Measurements from ENCODE around the gene LPIN1. TPM values are rescaled to one million over a fixed set of nuclear protein-coding genes. Genes with fewer than 3 reads are reported as not detected.
"Not testable (repeated sequence)": the region's sequence is repeated elsewhere in the genome, so short reads cannot be mapped to it uniquely, and the experiment has no call there.

Gene LPIN1
- total RNA-seq, 1 donor from 2014 or later: 81.1 TPM

DNA sequence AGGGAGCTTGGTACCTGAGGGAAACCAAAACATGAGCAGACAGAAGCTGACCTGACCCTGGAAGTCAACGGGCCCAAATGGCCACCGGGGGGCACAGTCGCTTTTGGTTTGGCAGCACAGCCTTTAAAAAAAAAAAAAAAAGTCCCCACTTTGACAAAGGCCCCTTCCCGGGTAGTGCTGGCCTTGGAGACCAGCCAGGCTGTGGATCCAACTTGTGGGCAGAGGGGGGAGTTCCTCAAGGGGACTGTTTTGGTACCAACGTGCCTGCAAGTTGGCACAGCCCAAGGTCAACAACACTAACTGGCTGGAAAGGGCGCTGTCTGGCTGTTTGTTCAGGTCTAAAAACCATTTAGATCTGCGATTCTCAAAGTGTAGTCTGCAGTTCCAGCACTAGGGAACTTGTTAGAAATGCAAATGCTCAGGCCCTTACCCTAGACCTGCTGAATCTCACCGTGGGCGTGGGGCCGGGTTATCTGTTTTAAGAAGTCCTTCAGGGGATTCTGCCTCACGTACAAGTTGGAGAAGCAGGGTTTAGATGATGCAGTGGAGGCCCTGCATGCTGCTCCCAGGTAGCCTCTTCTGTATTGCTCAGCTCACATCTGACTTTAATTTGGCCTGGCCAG, 83.0 kb downstream of the LPIN1 start:
- intact Hi-C loops (cut with micrococcal nuclease): loop anchor here (1.0 kb wide), 2 partner anchors 1102 to 1178 kb away; no protein-coding TSS in a partner anchor

DNA sequence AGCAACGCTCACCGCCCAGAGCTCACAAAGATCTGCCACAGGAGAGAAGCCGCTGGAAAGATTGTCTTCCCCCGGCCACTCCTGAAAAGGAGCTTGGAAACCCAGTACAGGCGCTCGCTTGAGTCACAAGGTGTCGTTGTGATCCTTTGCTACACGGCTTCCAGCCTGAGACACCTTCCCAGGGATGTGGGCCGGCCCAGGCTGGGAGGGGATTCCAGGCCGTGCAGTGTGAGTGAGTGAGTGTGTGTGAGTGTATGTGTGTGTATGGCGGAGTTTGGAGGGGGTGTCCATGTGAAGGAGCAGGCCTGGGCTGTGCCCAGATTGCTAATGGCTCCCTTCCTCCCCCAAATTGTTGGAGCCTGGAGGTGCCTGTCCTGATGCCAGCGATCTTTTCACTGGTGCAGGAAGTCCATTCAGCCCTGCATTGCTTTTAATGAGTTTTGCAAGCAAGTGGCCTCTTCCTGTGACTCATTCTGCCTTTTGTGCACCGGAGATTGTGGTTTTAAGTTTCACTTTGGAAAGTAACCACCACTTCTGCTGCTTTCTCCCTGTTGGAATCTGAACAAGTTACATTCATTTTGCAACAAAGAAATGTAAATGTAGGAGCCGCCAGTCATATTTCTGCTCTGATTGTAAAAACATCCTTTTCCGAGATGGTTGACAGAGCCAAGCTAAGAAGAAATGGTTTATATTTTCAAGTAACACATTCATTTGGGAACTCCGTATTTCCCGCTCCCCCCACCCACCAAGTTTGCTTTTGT, 83.7 kb downstream of the LPIN1 start:
- intact Hi-C loops (cut with micrococcal nuclease): loop anchor here (1.0 to 10.0 kb wide), 12 partner anchors 83 to 1177 kb away; partner anchors contain the start of genes LPIN1 and TRIB2

DNA sequence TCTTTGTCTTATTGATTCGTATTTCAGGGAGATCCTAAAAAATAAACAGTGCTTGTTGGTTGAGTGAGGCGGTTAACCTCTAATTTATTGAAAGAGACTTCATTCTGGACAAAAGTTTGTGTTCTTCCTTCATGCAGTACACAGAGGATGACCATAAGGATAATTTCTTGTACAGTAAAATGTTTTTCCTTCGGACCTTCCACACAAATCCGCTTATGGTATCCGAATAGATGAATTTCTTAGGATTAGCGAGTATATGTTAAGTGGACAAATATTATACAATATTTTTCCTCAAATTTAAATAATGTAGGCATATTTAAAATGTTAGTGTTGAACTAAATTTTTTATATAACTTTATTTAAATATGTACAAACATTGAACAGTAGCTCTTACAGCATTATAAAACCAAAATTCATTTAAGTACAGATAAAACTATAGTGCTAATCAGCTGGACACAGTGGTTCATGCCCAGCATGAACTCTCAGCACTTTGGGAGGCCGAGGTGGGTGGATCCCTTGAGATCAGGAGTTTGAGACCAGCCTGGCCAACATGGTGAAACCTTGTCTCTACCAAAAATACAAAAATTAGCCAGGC, 84.4 kb downstream of the LPIN1 start:
- intact Hi-C loops (cut with micrococcal nuclease): loop anchor here (1.0 to 10.0 kb wide), 10 partner anchors 84 to 1026 kb away; partner anchors contain the start of genes LPIN1 and TRIB2

DNA sequence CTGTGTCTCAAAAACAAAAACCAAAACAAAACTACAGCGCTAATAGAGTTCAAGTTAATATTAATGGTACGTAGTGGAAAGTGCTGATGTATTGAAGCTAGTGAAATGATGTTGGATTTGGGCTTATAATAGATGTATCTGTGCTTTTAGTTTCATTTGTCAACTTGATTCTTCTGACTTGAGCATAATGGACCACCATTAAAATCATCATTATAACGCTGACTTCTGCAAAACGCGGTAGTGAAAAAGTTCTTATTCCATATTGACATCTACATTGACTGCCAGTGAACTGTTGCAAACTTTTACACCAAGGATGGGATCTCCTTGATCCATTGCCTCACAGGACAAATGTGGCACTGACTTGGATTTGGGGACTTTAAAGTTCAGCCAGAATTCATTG, 85.0 kb downstream of the LPIN1 start:
- intact Hi-C loops (cut with micrococcal nuclease): loop anchor here (2.0 to 10.0 kb wide), 6 partner anchors 85 to 1025 kb away; partner anchors contain the start of gene LPIN1

DNA sequence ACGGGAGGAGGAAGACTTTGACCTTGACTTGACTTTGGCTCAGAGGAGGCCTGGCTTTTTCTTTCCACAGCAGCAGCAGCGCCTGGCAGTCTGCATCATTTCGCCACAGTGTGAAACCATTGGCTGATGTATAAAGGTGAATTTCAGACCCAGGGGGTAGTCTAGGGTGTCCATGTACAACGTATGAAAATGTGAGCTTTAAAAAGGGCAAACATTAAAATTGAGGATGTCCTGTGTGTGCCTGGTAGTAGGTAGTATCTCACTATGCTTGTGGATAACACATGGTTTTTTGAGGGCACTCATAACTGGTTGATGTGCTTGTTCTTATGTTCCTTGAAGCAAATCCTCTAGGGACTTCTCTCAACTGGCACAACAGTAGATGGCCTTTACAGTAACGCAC, 86.1 kb downstream of the LPIN1 start:
- intact Hi-C loops (cut with micrococcal nuclease): loop anchor here (5.0 to 10.0 kb wide), 3 partner anchors 115 to 670 kb away; no protein-coding TSS in a partner anchor

DNA sequence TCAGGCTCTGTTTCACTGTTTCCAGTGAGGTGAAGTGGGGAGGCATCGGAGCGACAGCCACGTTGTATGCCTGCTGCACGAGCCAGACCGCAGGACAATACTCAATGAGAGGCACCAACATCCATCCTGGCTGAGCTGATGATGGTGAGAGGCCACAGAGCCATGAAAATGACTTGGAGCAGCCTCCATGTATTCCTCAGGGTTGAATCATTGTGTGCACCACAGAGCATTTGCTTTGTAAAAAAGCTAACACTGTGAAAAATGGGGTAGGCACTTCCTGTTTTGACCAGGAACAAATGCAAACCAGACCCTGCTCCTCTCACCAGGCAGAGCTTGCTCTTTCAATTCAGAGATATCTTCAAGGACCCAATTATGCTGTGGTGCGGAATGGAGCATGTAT, 87.2 kb downstream of the LPIN1 start:
- intact Hi-C loops (cut with micrococcal nuclease): loop anchor here (5.0 to 10.0 kb wide), 3 partner anchors 114 to 669 kb away; no protein-coding TSS in a partner anchor

DNA sequence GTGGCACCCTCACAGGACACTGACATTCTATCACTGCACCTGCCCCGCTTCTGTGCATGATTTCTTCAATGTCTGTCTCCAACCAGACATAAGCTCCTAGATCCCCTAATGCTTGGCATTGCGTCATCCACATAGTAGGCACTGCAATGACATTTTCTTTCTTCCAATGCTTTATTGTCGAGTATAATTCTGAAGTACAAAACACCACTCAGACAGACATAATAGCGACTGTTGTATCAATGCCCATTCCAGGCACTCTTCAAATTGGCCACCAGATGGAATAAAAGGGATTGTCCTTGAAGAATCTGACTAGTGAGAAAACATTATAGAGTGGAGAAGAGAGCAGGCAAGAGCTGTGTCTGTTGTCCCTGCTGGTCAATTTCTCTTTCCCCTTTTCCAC, 89.0 kb downstream of the LPIN1 start:
- intact Hi-C loops (cut with micrococcal nuclease): loop anchor here (10.0 kb wide), 1 partner anchor 289 kb away; no protein-coding TSS in a partner anchor

DNA sequence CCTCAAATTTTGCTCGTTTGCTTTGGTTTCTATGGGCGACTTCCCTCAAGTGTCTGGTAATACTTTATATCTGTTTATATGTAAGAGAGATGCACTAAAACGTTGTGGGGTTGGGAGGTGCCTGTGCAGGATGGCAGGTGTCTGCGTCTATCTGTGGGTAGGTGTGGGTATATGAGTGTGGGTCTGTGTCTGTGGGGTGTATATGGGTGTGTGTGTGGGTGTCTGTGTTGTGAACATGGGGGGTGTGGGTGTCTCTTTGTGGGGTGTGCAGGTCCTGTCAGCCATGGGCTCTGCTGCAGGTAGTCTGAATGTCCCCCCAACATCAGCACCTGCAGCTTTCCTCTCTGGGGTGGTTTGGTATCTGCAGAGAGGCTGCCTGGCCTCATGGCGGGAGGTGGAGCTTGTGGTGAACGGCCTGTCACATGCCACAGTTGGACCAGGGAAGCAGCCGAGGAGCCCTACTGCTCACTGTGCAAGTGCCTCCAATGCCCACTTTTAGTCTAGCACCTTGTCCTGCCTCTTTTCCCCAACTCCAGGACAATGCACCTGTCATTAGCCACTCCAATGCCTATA, 90.3 kb downstream of the LPIN1 start:
- intact Hi-C loops (cut with micrococcal nuclease): loop anchor here (10.0 kb wide), 1 partner anchor 288 kb away; no protein-coding TSS in a partner anchor

DNA sequence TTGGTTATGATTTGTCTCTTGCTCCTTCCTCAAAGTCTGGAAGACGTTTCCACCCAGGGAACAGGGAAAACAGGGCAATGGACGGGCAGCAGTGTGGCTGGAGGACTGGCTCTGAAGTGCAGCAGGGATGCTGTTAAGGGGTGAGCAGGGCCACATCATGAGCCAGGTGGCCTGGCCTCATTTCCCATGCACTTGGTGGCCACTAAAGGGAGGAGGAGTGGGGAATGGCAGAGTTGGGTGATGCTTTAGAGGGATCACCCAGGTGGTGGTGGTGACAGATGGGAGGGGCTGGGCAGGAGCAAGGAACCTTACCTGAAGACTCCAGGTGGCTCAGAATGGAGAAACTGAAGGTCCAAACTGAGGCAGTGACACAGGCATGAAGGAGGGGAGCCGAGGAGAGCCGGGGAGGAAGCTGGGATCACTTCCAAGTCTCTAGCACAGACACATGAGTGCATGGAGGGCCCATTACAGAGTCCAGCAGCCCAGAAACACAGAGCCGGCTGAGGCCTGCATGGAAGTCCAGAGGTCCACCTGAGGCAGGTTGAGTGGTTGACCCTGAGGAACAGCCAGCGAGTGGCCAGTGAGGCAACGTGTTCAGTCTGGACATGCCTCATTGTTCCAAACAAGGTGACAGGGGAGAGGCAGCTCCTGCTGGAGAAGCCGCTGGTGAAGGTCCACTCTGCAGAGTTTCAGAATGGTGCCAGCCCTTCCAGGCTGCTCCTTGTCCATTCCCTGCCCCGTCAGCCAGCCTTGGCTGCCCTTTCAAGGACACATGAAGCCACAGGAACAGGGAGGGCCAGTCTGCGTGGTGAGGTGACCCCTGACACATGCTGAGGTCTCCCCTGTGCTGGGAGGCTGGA, 91.7 kb downstream of the LPIN1 start:
- intact Hi-C loops (cut with micrococcal nuclease): loop anchor here (10.0 kb wide), 1 partner anchor 287 kb away; no protein-coding TSS in a partner anchor

DNA sequence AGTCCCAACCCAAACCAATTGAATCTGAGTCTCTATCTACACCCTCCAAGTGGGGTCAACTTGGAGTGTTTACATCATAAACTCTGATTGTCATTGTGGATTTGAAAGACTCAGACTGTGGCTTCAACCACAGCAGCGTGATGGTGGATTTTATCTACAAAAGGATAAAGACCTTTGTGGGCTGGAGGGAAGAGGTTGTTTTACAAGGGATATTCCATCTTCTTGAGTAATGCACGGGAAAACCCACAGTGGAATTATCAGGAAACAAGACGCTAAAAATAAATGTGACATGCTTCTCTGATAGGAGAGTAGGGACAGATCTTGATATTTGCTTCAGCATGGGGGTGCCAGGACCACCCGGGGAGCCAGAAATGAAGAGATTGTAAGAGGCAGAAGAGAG, 93.5 kb downstream of the LPIN1 start:
- intact Hi-C loops (cut with micrococcal nuclease): loop anchor here (10.0 kb wide), 1 partner anchor 285 kb away; no protein-coding TSS in a partner anchor

DNA sequence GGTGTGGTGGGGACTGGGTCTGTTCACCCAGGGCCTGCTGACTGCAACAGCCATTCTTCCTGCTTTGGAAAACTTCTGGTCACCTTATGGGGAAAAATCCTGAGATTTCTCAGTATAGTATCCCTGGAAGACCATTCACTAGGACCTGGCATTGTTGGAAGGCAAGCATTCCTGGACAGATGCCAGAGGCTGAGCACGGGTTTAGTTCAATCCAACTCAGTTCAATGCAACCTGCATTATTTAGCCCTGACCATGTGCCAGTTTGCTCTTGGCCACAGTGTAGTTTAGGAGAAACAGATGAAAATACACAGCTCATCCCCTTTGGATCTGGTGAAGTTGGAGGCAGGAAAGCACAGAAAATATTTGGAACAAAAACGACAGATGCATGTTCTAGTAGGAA, 95.9 kb downstream of the LPIN1 start:
- intact Hi-C loops (cut with micrococcal nuclease): no loop called here

DNA sequence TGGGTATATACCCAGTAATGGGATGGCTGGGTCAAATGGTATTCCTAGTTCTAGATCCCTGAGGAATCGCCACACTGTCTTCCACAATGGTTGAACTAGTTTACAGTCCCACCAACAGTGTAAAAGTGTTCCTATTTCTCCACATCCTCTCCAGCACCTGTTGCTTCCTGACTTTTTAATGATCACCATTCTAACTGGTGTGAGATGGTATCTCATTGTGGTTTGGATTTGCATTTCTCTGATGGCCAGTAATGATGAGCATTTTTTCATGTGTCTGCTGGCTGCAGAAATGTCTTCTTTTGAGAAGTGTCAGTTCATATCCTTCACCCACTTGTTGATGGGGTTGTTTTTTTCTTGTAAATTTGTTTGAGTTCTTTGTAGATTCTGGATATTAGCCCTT, 98.4 kb downstream of the LPIN1 start:
- intact Hi-C loops (cut with micrococcal nuclease): not testable (repeated sequence)

DNA sequence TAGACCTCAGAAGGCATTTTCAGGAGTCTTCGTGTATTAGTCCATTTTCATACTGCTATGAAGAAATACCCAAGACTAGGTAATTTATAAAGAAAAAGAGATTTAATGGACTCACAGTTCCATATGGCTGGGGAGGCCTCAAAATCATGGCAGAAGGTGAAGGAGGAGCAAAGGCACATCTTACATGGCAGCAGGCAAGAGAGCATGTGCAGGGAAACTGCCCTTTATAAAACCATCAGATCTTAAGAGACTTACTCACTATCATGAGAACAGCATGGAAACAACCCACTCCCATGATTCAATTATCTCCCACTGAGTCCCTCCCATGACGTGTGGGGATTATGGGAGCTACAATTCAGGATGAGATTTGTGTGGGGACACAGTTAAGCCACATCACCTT, 101.5 kb downstream of the LPIN1 start:
- intact Hi-C loops (cut with micrococcal nuclease): not testable (repeated sequence)

DNA sequence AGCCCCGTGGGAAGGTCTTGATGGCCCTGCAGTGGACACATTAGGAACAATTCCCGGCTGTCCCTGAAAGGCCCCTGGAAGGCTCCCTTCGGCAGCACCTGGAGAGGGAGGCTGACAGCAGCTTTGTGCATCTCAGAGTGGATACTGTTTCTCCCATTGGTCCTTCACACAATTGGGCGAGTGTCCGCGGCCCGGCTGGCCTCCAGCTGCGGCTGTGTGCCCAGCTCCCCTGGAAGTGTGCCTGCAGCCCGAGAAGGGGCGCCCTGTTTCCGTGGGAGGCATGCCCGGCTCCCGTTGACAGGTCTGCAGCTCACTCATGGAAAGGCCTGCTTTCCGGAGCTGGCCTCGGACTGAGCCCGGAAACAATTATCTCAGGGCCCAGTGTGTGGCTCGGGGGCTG, 103.7 kb downstream of the LPIN1 start:
- intact Hi-C loops (cut with micrococcal nuclease): no loop called here

DNA sequence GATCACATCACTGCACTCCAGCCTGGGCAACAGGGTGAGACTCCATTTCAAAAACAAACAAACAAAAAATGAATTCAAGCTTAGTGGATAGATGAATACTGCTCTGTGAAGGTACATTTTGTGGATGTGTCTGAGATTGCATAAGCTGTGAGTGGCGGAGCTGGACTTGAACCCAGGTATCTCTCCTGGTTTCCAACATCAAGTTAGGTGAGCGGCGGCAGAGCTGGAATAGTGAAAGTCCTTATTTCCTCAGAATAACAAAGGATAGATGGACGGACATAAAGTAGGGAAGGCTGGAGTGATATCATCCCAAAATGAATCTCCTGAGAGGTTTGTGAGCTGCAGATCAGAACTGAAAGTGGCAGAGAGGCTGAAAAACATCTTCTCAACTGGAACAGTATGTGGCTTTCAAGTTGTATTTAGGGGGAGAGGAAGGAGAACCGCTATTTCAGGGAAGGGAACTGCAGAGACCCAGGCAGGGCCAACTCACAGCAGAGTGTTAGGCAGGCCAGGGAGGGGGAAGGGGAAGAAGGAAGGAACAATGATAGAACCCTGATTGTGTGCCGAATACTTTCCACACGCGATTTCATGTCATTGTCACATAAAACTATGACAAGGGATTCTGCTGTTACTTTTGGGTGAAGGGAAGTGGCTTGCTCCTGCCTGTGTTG, 106.2 kb downstream of the LPIN1 start:
- intact Hi-C loops (cut with micrococcal nuclease): no loop called here

DNA sequence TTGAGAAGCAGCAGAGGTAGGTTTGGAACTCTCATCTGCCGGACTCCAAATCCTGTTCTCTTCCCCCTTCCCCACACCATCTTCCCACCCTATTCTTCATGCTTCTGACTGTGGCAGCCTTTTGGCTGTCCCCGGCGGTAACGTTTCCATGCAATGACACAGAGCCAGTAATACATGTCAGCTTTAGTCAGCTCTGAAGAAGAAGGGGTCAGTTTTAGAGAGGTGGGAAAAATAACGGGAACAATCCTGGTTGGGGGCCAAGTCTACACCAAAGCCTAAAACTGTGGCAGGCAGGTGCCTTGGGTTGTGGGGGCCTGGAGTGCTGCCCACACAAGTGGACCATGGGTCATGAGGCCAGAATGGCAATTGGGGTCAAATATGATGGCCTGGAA, 106.8 kb downstream of the LPIN1 start:
- intact Hi-C loops (cut with micrococcal nuclease): no loop called here

DNA sequence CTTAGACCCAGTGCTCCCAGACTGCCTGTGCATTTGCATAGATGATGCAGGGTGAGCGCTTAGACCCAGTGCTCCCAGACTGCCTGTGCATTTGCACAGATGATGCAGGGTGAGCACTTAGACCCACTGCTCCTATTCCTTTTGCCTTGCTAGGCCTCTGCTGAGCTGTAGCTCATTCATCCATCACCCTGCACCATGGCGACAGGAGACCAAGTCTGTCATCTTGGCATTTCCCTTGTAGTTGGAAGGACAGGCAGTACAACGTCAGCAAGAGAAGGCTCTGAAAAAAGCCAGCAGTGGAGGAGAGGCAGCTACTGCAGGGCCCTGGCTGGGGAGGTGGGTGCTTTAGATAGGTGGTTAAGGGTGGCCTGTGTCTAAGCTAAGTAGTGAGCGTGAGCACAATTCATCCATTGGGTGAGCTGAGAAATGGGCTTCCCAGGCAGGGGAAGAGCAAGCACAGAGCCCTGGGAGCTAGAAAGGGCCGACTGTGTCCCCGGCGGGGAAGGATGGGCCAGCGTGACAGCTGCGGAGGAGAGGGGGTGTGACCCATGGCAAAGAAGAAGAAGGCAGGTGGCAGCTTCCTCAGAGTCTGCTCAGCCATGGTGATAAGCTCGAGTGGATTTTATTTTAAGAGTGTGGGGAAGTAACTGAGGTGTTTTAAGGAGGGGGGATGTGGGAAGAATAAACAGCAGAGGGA, 108.8 kb downstream of the LPIN1 start:
- intact Hi-C loops (cut with micrococcal nuclease): no loop called here

DNA sequence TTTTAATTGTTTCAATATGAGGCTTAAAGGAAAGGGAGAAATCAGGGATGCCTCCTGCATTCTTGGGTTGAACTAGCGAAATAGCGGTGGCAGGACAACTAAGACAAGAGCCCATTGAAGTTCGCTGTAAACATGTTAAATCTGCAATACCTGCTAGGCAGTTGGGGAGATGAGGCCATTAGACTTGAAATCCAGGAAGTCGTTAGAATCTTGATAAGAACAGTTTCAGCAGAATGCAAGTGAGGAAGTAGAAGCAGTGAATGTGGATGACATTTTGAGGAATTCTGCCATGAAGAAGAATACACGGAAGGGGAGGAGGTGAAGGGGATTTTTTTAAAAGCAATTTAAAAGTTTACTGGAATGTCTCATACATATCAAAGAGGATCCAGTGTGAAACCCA, 109.7 kb downstream of the LPIN1 start:
- intact Hi-C loops (cut with micrococcal nuclease): no loop called here

DNA sequence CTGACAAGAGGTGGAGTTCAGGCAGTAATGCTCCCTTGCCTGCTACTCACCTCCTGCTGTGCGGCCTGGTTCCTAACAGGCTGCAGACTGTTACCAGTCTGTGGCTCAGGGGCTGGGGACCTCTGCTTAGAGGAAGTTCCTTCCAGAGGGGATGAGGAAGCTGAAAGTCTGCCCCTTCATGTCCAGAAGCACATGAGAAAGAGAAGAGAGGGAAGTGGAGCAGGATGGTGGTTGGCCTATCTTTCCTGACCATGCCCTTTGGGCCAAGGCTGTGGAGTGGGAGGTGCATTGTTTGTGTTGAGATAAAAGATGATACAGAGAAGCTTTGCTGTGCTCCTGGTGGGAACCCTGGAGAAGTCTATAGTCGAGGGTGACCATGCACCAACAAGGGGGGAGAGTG, 112.5 kb downstream of the LPIN1 start:
- intact Hi-C loops (cut with micrococcal nuclease): no loop called here
